WERI-Rb-1 (cell line): ENCODE results near the gene DAW1.

Source experiments
- DNase-seq: peaks from one replicate; pipeline ENCODE4 v3.0.0-alpha.2; 2020
- H3K27ac ChIP-seq: fragments of 250-450 bp; sonication (Bioruptor Pico); 2 replicates; pipeline ENCODE4 v1.5.1; 2020; ENCODE audit warnings: mild to moderate bottlenecking, moderate library complexity
- H3K27me3 ChIP-seq: fragments of 250-450 bp; sonication (Bioruptor Pico); 2 replicates; pipeline ENCODE4 v1.5.1; 2021; ENCODE audit warnings: mild to moderate bottlenecking, low read depth, moderate library complexity; ENCODE audit not compliant: insufficient read depth, severe bottlenecking
- H3K36me3 ChIP-seq: fragments of 250-450 bp; sonication (Bioruptor Pico); 2 replicates; pipeline ENCODE4 v1.5.1; 2020; ENCODE audit warnings: mild to moderate bottlenecking, moderate library complexity
- H3K4me3 ChIP-seq: 2 replicates; pipeline ENCODE4 v1.5.1; 2011; ENCODE audit warnings: low read depth, mild to moderate bottlenecking, control low read depth, low read length
- H3K9me3 ChIP-seq: fragments of 250-450 bp; sonication (Bioruptor Pico); 2 replicates; pipeline ENCODE4 v1.5.1; 2021; ENCODE audit warnings: mild to moderate bottlenecking, moderate library complexity; ENCODE audit not compliant: severe bottlenecking
- CTCF ChIP-seq: IDR thresholded peaks from 2 replicates; pipeline ENCODE4 v1.5.1; 2011; ENCODE audit warnings: low read depth, mild to moderate bottlenecking, control low read depth, inconsistent platforms, low read length

The DAW1 gene

DNA sequence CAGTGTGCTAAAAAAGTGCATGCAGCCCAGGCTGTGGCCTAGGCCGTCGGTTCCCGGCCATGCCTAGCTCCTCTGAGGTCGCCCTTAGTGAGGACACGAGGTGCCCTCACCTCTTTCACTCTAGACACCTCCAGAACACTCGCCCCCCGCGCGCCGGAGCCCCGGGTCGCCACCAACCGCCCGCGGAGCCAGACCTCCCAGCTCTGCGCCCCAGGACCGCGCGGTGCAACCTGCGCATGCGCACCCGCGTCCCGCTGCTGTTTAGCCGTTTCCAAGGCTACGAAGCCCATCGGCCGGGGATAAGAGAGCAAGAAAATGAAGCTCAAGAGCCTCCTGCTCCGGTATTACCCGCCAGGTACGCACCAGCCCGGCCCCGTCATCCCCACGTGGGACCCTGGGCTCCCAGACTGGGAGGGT, at the start of gene DAW1:
DAW1 (plus strand) TSS at position 257 of the 417 bp plus-strand sequence; CDS start at position 316, 59 bp downstream.
- Histone ChIP-seq H3K9me3 (no peaks in the 10 kb centered on the region), H3K36me3 (no peaks in the 10 kb centered on the region), H3K4me3 (peak within 1 kb of the TSS; percentile 30), H3K27me3 (peaks cover 33% of the 10 kb centered on the region), H3K27ac (no peak within 1 kb of the TSS)
- DNase-seq = peak; percentile 71
- TF ChIP-seq CTCF = no peak

- TF ChIP-seq CTCF = no peak
- no peak for DNase-seq
- Histone ChIP-seq H3K36me3 (no peaks in the 10 kb centered on the region), H3K9me3 (no peaks in the 10 kb centered on the region), H3K27me3 (peaks cover 17% of the 10 kb centered on the region), H3K27ac (no peak overlapping the region), H3K4me3 (no peak overlapping the region)
Observed at GRCh38 chr2:227822416-227823003, 48.9 kb upstream of the DAW1 start.

GRCh38 chr2:227823922-227824321, 47.5 kb upstream of the DAW1 start:
- peaks cover 15% of the 10 kb centered on the region for H3K27me3 ChIP-seq

GRCh38 chr2:227824711-227825110, 46.7 kb upstream of the DAW1 start:
- Histone ChIP-seq H3K27ac (no peak overlapping the region), H3K36me3 (no peaks in the 10 kb centered on the region), H3K4me3 (no peak overlapping the region), H3K9me3 (no peaks in the 10 kb centered on the region), H3K27me3 (peaks cover 15% of the 10 kb centered on the region)
- DNase-seq = no peak
- TF ChIP-seq CTCF = no peak

More at GRCh38 chr2:227823922-227824321, 47.5 kb upstream of the DAW1 start:
- no peak overlapping the region for H3K4me3 ChIP-seq
- no peak for DNase-seq
- H3K27ac ChIP-seq = no peak overlapping the region
- no peak for TF ChIP-seq CTCF
- H3K36me3 ChIP-seq = no peaks in the 10 kb centered on the region
- H3K9me3 ChIP-seq = no peaks in the 10 kb centered on the region

DNA sequence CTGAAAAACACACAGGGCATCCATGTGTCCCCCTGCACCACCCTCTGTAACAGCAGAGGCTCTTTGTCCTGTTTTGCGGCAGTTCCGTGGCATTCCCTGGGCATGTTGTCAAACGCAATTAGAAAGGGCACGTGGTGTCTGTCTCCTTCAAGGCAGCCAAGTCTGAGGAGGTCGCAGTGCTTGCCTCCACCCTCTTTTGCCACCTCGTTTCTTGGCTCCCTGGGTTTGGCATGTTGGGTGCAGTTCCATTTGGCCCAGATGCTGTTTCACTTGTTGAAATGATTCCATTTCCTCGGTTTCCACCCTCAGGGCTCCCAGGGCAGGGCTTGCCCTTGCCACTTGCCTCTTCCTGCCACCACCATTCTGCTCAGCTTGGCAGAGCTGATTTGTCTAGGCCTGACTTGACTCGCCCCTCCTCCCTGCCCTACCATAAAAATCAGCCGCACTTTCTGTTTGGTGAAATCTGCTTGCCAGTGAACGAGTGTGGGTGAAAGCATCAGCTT, 45.4 kb upstream of the DAW1 start:
- no peak for TF ChIP-seq CTCF
- no peak overlapping the region for H3K27ac ChIP-seq
- H3K36me3 ChIP-seq = no peaks in the 10 kb centered on the region
- H3K4me3 ChIP-seq = no peak overlapping the region
- H3K27me3 ChIP-seq = peaks cover 9% of the 10 kb centered on the region
- H3K9me3 ChIP-seq = no peaks in the 10 kb centered on the region
- DNase-seq = no peak

DNA sequence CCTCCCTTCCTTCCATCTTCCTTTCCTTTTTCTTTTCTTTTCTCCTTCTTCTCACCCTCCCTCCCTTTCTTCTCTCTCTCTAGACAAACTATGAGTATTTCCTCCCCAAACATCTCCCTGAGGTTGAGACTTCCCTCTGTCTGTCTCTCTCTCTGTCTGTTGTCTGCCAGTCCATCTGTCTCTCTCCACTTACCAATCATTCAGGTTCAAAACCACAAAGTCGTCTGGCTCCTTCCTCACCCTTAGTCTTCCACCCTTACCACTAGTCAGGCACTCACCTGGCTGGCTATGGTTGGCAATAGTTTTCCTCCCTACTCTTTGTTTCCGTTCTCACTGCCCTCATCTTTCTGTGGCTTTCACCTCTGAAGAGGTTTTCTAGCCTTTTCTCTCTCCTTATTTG, 44.9 kb upstream of the DAW1 start:
- DNase-seq = no peak
- peaks cover 9% of the 10 kb centered on the region for H3K27me3 ChIP-seq
- no peak overlapping the region for H3K27ac ChIP-seq
- TF ChIP-seq CTCF = no peak
- H3K9me3 ChIP-seq = no peaks in the 10 kb centered on the region
- no peak overlapping the region for H3K4me3 ChIP-seq
- H3K36me3 ChIP-seq = no peaks in the 10 kb centered on the region
